HepG2 (cell line): ENCODE measurements around the gene HCFC1R1. TPM values are rescaled to one million over a fixed set of nuclear protein-coding genes. Genes with fewer than 3 reads are reported as not detected.

Experiments used
- ATAD3A ChIP-seq: sonication (generic); formaldehyde crosslinking; IDR thresholded peaks from 2 replicates; pipeline ENCODE4 v1.4.0; 2020; ENCODE audit warnings: missing genetic modification reagents
- ELF4 ChIP-seq: sonication (generic); formaldehyde crosslinking; IDR thresholded peaks from 2 replicates; pipeline ENCODE4 v1.5.0; 2020; ENCODE audit warnings: missing genetic modification reagents, mild to moderate bottlenecking, moderate library complexity, borderline replicate concordance
- HOXA3 ChIP-seq: sonication (generic); formaldehyde crosslinking; IDR thresholded peaks from 2 replicates; pipeline ENCODE4 v1.5.0; 2020; ENCODE audit warnings: missing genetic modification reagents
- KDM2A ChIP-seq: sonication (generic); formaldehyde crosslinking; IDR thresholded peaks from 2 replicates; pipeline ENCODE4 v1.4.0; 2020; ENCODE audit warnings: low read depth, missing genetic modification reagents, borderline replicate concordance
- NFYB ChIP-seq: sonication (generic); formaldehyde crosslinking; IDR thresholded peaks from 2 replicates; pipeline ENCODE4 v1.4.0; 2020; ENCODE audit warnings: missing genetic modification reagents
- SOX6 ChIP-seq, 2 experiments: fragments of 450-650 bp in 1 of 2; sonication (generic) in 1 of 2; formaldehyde crosslinking in 1 of 2; IDR thresholded peaks; 2 replicates each; pipeline versions ENCODE4 v1.4.0 to v1.6.1; 2017 to 2020; ENCODE audit warnings: antibody characterized with exemption in 1 of 2, mild to moderate bottlenecking in 1 of 2, missing genetic modification reagents in 1 of 2
- SRSF1 ChIP-seq: fragments of 200-400 bp; formaldehyde crosslinking; optimal IDR thresholded peaks from 2 replicates; pipeline ENCODE3; 2017; ENCODE audit warnings: mild to moderate bottlenecking, low read depth, low read length, moderate library complexity
- ZMYM3 ChIP-seq: sonication (generic); formaldehyde crosslinking; IDR thresholded peaks from 2 replicates; pipeline ENCODE4 v1.5.1; 2020; ENCODE audit warnings: mild to moderate bottlenecking, missing genetic modification reagents
- ZNF441 ChIP-seq: sonication (generic); formaldehyde crosslinking; IDR thresholded peaks from 2 replicates; pipeline ENCODE4 v1.7.0; 2021; ENCODE audit warnings: missing genetic modification reagents, borderline replicate concordance
- ZNF451 ChIP-seq: sonication (generic); formaldehyde crosslinking; IDR thresholded peaks from 2 replicates; pipeline ENCODE4 v1.5.0; 2020; ENCODE audit warnings: mild to moderate bottlenecking, missing genetic modification reagents
- ZNF724P ChIP-seq: sonication (generic); formaldehyde crosslinking; IDR thresholded peaks from 2 replicates; pipeline ENCODE4 v1.8.0; 2022; ENCODE audit warnings: missing genetic modification reagents, borderline replicate concordance
- polyA plus RNA-seq, 8 experiments: library from polyadenylated mRNA; depleted of rRNA in 3 of 8; stranded (reverse) in 7 of 8; unstranded in 1 of 8; fragments of >200 nt; fragmentation: Illumina TruSeq in 4 of 8; extraction: Trizol in 4 of 8; gene quantifications; 2 replicates each; pipeline versions ENCODE4 v1.2.1 to v1.2.3, GENCODE V29; 2011 to 2016; ENCODE audit warnings: low read depth in 4 of 8, missing spikeins in 1 of 8, mixed read lengths in 1 of 8; ENCODE audit not compliant: insufficient read depth in 1 of 8
- total RNA-seq, 5 experiments: library from RNA; depleted of rRNA; stranded (reverse); fragments of >200 nt; fragmentation: Illumina TruSeq; extraction: Trizol; gene quantifications; 2 replicates each; pipeline ENCODE4 v1.2.3, GENCODE V29; 2016; ENCODE audit warnings: low read depth in 1 of 5
- TF ChIP-seq, protein P1 (sequence below): sonication (generic); formaldehyde crosslinking; IDR thresholded peaks from 2 replicates; pipeline ENCODE4 v1.5.0; 2020; ENCODE audit warnings: mild to moderate bottlenecking, missing genetic modification reagents, borderline replicate concordance
- TF ChIP-seq, protein P2 (sequence below): IDR thresholded peaks from 2 replicates; pipeline ENCODE4 v1.6.1; 2016; ENCODE audit warnings: low read depth, borderline replicate concordance
- TF ChIP-seq, protein P3 (sequence below): sonication (generic); formaldehyde crosslinking; IDR thresholded peaks from 2 replicates; pipeline ENCODE4 v1.5.0; 2020; ENCODE audit warnings: missing genetic modification reagents
- TF ChIP-seq, protein P4 (sequence below): IDR thresholded peaks from 2 replicates; pipeline ENCODE4 v1.6.1; 2016
- TF ChIP-seq, protein P5 (sequence below): sonication (generic); formaldehyde crosslinking; IDR thresholded peaks from 2 replicates; pipeline ENCODE4 v1.5.1; 2020; ENCODE audit warnings: mild to moderate bottlenecking, moderate library complexity, missing genetic modification reagents
- TF ChIP-seq, protein P6 (sequence below): IDR thresholded peaks from 2 replicates; pipeline ENCODE4 v1.6.1; 2012; ENCODE audit warnings: inconsistent platforms

The HCFC1R1 gene
- total and polyA plus RNA-seq, 2 of the 13 experiments (the other 11 are each of a cell fraction or from before 2014, with no cell fraction given) = 13.8 to 16.1 TPM

DNA sequence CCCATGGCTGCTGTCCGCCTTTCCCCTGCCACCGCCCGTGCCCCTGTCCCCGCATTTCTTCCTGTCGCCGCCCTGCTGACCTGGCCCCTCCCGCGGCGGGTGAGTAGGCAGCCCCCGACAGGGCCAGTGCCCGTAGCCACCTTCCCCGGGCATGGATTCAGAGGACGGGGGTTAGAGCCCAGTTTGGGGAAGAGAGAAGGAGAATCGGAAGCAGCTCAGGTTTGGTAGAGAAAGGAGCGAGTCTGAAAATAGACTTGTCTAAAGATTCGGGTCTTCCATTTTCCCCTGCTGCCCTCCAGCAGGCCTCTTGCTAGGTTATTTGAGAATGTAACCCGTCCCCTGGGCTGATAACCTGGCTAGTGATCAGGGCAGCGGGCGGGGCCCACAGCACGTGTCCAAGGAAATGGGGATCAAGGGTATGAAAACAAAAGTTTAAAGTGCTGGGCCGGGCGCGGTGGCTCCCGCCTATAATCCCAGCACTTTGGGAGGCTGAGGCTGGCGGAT lies 18.9 kb downstream of the HCFC1R1 start (continued):
- TF ChIP-seq, protein P1, sequence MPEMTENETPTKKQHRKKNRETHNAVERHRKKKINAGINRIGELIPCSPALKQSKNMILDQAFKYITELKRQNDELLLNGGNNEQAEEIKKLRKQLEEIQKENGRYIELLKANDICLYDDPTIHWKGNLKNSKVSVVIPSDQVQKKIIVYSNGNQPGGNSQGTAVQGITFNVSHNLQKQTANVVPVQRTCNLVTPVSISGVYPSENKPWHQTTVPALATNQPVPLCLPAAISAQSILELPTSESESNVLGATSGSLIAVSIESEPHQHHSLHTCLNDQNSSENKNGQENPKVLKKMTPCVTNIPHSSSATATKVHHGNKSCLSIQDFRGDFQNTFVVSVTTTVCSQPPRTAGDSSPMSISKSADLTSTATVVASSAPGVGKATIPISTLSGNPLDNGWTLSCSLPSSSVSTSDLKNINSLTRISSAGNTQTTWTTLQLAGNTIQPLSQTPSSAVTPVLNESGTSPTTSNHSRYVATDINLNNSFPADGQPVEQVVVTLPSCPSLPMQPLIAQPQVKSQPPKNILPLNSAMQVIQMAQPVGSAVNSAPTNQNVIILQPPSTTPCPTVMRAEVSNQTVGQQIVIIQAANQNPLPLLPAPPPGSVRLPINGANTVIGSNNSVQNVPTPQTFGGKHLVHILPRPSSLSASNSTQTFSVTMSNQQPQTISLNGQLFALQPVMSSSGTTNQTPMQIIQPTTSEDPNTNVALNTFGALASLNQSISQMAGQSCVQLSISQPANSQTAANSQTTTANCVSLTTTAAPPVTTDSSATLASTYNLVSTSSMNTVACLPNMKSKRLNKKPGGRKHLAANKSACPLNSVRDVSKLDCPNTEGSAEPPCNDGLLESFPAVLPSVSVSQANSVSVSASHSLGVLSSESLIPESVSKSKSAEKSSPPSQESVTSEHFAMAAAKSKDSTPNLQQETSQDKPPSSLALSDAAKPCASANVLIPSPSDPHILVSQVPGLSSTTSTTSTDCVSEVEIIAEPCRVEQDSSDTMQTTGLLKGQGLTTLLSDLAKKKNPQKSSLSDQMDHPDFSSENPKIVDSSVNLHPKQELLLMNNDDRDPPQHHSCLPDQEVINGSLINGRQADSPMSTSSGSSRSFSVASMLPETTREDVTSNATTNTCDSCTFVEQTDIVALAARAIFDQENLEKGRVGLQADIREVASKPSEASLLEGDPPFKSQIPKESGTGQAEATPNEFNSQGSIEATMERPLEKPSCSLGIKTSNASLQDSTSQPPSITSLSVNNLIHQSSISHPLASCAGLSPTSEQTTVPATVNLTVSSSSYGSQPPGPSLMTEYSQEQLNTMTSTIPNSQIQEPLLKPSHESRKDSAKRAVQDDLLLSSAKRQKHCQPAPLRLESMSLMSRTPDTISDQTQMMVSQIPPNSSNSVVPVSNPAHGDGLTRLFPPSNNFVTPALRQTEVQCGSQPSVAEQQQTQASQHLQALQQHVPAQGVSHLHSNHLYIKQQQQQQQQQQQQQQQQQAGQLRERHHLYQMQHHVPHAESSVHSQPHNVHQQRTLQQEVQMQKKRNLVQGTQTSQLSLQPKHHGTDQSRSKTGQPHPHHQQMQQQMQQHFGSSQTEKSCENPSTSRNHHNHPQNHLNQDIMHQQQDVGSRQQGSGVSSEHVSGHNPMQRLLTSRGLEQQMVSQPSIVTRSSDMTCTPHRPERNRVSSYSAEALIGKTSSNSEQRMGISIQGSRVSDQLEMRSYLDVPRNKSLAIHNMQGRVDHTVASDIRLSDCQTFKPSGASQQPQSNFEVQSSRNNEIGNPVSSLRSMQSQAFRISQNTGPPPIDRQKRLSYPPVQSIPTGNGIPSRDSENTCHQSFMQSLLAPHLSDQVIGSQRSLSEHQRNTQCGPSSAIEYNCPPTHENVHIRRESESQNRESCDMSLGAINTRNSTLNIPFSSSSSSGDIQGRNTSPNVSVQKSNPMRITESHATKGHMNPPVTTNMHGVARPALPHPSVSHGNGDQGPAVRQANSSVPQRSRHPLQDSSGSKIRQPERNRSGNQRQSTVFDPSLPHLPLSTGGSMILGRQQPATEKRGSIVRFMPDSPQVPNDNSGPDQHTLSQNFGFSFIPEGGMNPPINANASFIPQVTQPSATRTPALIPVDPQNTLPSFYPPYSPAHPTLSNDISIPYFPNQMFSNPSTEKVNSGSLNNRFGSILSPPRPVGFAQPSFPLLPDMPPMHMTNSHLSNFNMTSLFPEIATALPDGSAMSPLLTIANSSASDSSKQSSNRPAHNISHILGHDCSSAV (CRISPR knock-in tag) = no peak
- TF ChIP-seq ZMYM3 (CRISPR knock-in tag) = no peak
- TF ChIP-seq ATAD3A (CRISPR knock-in tag) = no peak
- TF ChIP-seq SOX6 (IDR thresholded peaks at IDR 0.05) = no peak
- TF ChIP-seq SOX6 (CRISPR knock-in tag; IDR thresholded peaks at IDR 0.05) = 0 out of 2 replicates have a peak, but pooled peaks have one; percentile 39
- 0 out of 2 replicates have a peak, but pooled peaks have one; percentile 33 for TF ChIP-seq HOXA3
- peak; percentile 26; the same call in 1 of the 2 replicates for TF ChIP-seq NFYB (CRISPR knock-in tag)
- TF ChIP-seq, protein P2, sequence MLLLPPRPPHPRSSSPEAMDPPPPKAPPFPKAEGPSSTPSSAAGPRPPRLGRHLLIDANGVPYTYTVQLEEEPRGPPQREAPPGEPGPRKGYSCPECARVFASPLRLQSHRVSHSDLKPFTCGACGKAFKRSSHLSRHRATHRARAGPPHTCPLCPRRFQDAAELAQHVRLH (CRISPR knock-in tag) = no peak
- TF ChIP-seq ELF4 (CRISPR knock-in tag) = no peak
- TF ChIP-seq SRSF1 = peak; percentile 52
- TF ChIP-seq, protein P3, sequence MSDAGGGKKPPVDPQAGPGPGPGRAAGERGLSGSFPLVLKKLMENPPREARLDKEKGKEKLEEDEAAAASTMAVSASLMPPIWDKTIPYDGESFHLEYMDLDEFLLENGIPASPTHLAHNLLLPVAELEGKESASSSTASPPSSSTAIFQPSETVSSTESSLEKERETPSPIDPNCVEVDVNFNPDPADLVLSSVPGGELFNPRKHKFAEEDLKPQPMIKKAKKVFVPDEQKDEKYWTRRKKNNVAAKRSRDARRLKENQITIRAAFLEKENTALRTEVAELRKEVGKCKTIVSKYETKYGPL (CRISPR knock-in tag) = no peak
- peak; percentile 33; the same call in 1 of the 2 replicates for TF ChIP-seq KDM2A (CRISPR knock-in tag)
- TF ChIP-seq, protein P4, sequence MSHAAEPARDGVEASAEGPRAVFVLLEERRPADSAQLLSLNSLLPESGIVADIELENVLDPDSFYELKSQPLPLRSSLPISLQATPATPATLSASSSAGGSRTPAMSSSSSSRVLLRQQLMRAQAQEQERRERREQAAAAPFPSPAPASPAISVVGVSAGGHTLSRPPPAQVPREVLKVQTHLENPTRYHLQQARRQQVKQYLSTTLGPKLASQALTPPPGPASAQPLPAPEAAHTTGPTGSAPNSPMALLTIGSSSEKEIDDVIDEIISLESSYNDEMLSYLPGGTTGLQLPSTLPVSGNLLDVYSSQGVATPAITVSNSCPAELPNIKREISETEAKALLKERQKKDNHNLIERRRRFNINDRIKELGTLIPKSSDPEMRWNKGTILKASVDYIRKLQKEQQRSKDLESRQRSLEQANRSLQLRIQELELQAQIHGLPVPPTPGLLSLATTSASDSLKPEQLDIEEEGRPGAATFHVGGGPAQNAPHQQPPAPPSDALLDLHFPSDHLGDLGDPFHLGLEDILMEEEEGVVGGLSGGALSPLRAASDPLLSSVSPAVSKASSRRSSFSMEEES = no peak
- no peak for TF ChIP-seq ZNF441 (CRISPR knock-in tag)
- TF ChIP-seq, protein P5, sequence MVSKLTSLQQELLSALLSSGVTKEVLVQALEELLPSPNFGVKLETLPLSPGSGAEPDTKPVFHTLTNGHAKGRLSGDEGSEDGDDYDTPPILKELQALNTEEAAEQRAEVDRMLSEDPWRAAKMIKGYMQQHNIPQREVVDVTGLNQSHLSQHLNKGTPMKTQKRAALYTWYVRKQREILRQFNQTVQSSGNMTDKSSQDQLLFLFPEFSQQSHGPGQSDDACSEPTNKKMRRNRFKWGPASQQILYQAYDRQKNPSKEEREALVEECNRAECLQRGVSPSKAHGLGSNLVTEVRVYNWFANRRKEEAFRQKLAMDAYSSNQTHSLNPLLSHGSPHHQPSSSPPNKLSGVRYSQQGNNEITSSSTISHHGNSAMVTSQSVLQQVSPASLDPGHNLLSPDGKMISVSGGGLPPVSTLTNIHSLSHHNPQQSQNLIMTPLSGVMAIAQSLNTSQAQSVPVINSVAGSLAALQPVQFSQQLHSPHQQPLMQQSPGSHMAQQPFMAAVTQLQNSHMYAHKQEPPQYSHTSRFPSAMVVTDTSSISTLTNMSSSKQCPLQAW (CRISPR knock-in tag) = peak; percentile 47; the same call in 1 of the 2 replicates
- no peak for TF ChIP-seq ZNF724P
- TF ChIP-seq ZNF451 (CRISPR knock-in tag) = no peak
- TF ChIP-seq, protein P6, sequence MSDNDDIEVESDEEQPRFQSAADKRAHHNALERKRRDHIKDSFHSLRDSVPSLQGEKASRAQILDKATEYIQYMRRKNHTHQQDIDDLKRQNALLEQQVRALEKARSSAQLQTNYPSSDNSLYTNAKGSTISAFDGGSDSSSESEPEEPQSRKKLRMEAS = peak; percentile 46; the same call in 1 of the 2 replicates
